Fibroblast of upper back skin (primary cell): Measurements from ENCODE around the gene SAP25.
"Not testable (repeated sequence)": the region's sequence is repeated elsewhere in the genome, so short reads cannot be mapped to it uniquely, and the experiment has no call there.

Experiments
- DNase-seq: peaks from one replicate; pipeline ENCODE4 v3.0.0-alpha.2; 2013

Gene SAP25

DNA sequence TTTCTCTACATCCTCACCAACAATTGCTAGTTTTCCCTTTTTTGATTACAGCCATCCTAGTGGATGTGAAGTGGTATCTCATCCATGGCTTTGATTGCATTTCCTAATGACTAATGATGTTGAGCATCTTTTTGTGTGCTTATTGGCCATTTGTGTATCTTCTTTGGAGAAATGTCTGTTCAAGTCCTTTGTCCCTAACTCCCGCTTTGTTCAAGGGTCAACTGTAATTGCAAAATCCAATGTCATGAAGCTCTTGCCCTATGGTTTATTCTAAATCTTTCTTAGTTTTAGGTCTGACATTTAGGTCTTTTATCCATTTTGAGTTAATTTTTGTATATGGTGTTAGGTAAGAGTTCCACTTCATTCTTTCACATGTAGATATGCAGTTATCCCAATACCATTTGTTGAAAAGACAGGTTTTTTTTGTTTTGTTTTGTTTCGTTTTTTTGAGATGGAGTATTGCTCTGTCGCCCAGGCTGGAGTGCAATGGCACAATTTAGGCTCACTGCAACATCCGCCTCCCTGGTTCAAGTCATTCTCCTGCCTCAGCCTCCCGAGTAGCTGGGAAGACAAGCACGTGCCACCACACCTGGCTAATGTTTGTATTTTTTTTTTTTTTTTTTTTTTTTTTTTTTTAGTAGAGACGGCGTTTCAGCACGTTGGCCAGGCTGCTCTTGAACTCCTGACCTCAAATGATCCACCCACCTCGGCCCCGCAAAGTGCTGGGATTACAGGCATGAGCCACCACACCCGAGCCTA is 45.4 kb downstream of the SAP25 start:
- DNase-seq: not testable (repeated sequence)

DNA sequence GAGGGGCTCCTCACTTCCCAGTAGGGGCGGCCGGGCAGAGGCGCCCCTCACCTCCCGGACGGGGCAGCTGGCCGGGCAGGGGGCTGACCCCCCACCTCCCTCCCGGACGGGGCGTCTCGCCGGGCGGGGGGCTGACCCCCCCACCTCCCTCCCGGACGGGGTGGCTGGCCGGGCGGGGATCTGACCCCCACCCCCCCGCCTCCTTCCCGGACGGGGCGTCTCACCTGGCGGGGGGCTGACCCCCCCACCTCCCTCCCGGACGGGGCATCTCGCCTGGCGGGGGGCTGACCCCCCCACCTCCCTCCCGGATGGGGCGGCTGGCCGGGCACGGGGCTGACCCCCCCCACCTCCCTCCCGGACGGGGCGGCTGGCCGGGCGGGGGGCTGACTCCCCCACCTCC is 50.5 kb downstream of the SAP25 start:
- DNase-seq: not testable (repeated sequence)
